ENCODE data around the gene DVL1. TPM values are rescaled to one million over a fixed set of nuclear protein-coding genes. Genes with fewer than 3 reads are reported as not detected.

DVL1 gene
- total and polyA plus RNA-seq, 9 of the 15 experiments (the other 6 are each of a cell fraction or from before 2014, with no cell fraction given): 0.62 to 135 (median 24.3) TPM

GRCh38 chr1:1322952-1323351 lies 26.3 kb downstream of the DVL1 start (continued):
- TF ChIP-seq JUND (IDR thresholded peaks at IDR 0.05; ENCODE audit: borderline replicate concordance, low read depth, low read length) (no peak), JUND (tag; IDR thresholded peaks at IDR 0.05; ENCODE audit: borderline replicate concordance, low read depth, low read length) (no peak), ZNF274 (IDR thresholded peaks at IDR 0.05; ENCODE audit: borderline replicate concordance, low read depth, low read length) (no peak), ID3 (CRISPR knock-in tag; IDR thresholded peaks at IDR 0.05) (no peak), ID3 (tag; IDR thresholded peaks at IDR 0.05) (no peak), ZNF3 (CRISPR knock-in tag; IDR thresholded peaks at IDR 0.05) (no peak), ARID4B (CRISPR knock-in tag; IDR thresholded peaks at IDR 0.05) (0 out of 2 replicates have a peak, but pooled peaks have one; percentile 8), ZNF444 (CRISPR knock-in tag; IDR thresholded peaks at IDR 0.05) (no peak), ZNF316 (IDR thresholded peaks at IDR 0.05) (no peak), ZNF436 (CRISPR knock-in tag; IDR thresholded peaks at IDR 0.05) (no peak), UBTF (IDR thresholded peaks at IDR 0.05; ENCODE audit: borderline replicate concordance in 1 of 2, low read depth in 2 of 2, low read length in 2 of 2) (no peak)
